ENCODE results near the gene PANX3. TPM values are rescaled to one million over a fixed set of nuclear protein-coding genes. Genes with fewer than 3 reads are reported as not detected.

PANX3 gene
- total and polyA plus RNA-seq, 9 donors, result not detected

GRCh38 chr11:124648610-124649009, 37.4 kb downstream of the PANX3 start:
- no peaks in the 10 kb centered on the region for H3K36me3 ChIP-seq
- no peaks in the 10 kb centered on the region for H3K9me3 ChIP-seq
- intact Hi-C loops (cut with DNase I), result no loop called here

GRCh38 chr11:124656774-124657630, 45.8 kb downstream of the PANX3 start:
- H3K4me3 ChIP-seq, result no peak overlapping the region
- TF ChIP-seq EP300 (IDR thresholded peaks at IDR 0.05), result no peak
- no peak for TF ChIP-seq CTCF (IDR thresholded peaks at IDR 0.05)
- TF ChIP-seq POLR2A (IDR thresholded peaks at IDR 0.05), result no peak
- DNase-seq, result no peak
- H3K27me3 ChIP-seq, result no peaks in the 10 kb centered on the region
- H3K36me3 ChIP-seq, result no peaks in the 10 kb centered on the region
- no peak overlapping the region for H3K27ac ChIP-seq
- WGBS, 3 donors, result 61 to 70% (median 63%) methylated on average over 16 of the region's 16 CpGs
- H3K4me1 ChIP-seq (ENCODE audit: insufficient read depth), result no peaks in the 10 kb centered on the region
- intact Hi-C loops (cut with DNase I), result loop anchor here in 1 of 4 donors (5.0 kb wide), 1 partner anchor 185 kb away; no protein-coding TSS in a partner anchor
- no peaks in the 10 kb centered on the region for H3K9me3 ChIP-seq

More at GRCh38 chr11:124648610-124649009, 37.4 kb downstream of the PANX3 start:
- TF ChIP-seq EP300 (IDR thresholded peaks at IDR 0.05) (no peak), CTCF (IDR thresholded peaks at IDR 0.05) (no peak), POLR2A (IDR thresholded peaks at IDR 0.05) (no peak)
- WGBS, 3 donors, result 63 to 66% (median 65%) methylated on average over 6 of the region's 6 CpGs
- no peak overlapping the region for H3K4me3 ChIP-seq
- DNase-seq, result no peak
- H3K27me3 ChIP-seq, result no peaks in the 10 kb centered on the region
- no peak overlapping the region for H3K27ac ChIP-seq
- H3K4me1 ChIP-seq (ENCODE audit: insufficient read depth), result no peaks in the 10 kb centered on the region

GRCh38 chr11:124657904-124658303, 46.7 kb downstream of the PANX3 start:
- Histone ChIP-seq H3K27me3 (no peaks in the 10 kb centered on the region), H3K4me3 (no peak overlapping the region), H3K4me1 (ENCODE audit: insufficient read depth) (no peaks in the 10 kb centered on the region), H3K9me3 (no peaks in the 10 kb centered on the region), H3K27ac (no peak overlapping the region), H3K36me3 (no peaks in the 10 kb centered on the region)
- TF ChIP-seq CTCF (IDR thresholded peaks at IDR 0.05) (no peak), EP300 (IDR thresholded peaks at IDR 0.05) (no peak), POLR2A (IDR thresholded peaks at IDR 0.05) (no peak)
- no peak for DNase-seq
- intact Hi-C loops (cut with DNase I), result loop anchor here in 1 of 4 donors (5.0 kb wide), 1 partner anchor 184 kb away; no protein-coding TSS in a partner anchor
- WGBS, 3 donors, result 78 to 83% (median 79%) methylated on average over 5 of the region's 5 CpGs

- intact Hi-C loops (cut with DNase I), result loop anchor here in 1 of 4 donors (5.0 kb wide), 1 partner anchor 184 kb away; no protein-coding TSS in a partner anchor
- WGBS, 3 donors, result 79 to 84% (median 80%) methylated on average over 3 of the region's 3 CpGs
Observed at GRCh38 chr11:124658501-124658900, 47.3 kb downstream of the PANX3 start.

More at GRCh38 chr11:124658501-124658900, 47.3 kb downstream of the PANX3 start:
- no peaks in the 10 kb centered on the region for H3K27me3 ChIP-seq
- H3K27ac ChIP-seq, result no peak overlapping the region
- H3K4me3 ChIP-seq, result no peak overlapping the region
- H3K9me3 ChIP-seq, result no peaks in the 10 kb centered on the region
- no peaks in the 10 kb centered on the region for H3K4me1 ChIP-seq (ENCODE audit: insufficient read depth)
- DNase-seq, result no peak
- TF ChIP-seq POLR2A (IDR thresholded peaks at IDR 0.05), result no peak
- no peak for TF ChIP-seq CTCF (IDR thresholded peaks at IDR 0.05)
- TF ChIP-seq EP300 (IDR thresholded peaks at IDR 0.05), result no peak
- H3K36me3 ChIP-seq, result no peaks in the 10 kb centered on the region

Measured in ovary (tissue), 9 donors.